Astrocyte (in vitro differentiated cells and primary cell): ENCODE results near the gene SIGLEC6.

ENCODE experiments used
- EZH2 ChIP-seq: IDR thresholded peaks from 2 replicates; pipeline ENCODE4 v1.6.1; 2012; ENCODE audit warnings: mild to moderate bottlenecking, low read length, inconsistent platforms; ENCODE audit not compliant: insufficient read depth
- TF ChIP-seq, protein P1 (sequence below): IDR thresholded peaks from 2 replicates; pipeline ENCODE4 v1.5.1; 2011; ENCODE audit warnings: low read depth, mild to moderate bottlenecking, inconsistent platforms, low read length, moderate library complexity; ENCODE audit not compliant: insufficient read depth

- TF ChIP-seq, protein P1, sequence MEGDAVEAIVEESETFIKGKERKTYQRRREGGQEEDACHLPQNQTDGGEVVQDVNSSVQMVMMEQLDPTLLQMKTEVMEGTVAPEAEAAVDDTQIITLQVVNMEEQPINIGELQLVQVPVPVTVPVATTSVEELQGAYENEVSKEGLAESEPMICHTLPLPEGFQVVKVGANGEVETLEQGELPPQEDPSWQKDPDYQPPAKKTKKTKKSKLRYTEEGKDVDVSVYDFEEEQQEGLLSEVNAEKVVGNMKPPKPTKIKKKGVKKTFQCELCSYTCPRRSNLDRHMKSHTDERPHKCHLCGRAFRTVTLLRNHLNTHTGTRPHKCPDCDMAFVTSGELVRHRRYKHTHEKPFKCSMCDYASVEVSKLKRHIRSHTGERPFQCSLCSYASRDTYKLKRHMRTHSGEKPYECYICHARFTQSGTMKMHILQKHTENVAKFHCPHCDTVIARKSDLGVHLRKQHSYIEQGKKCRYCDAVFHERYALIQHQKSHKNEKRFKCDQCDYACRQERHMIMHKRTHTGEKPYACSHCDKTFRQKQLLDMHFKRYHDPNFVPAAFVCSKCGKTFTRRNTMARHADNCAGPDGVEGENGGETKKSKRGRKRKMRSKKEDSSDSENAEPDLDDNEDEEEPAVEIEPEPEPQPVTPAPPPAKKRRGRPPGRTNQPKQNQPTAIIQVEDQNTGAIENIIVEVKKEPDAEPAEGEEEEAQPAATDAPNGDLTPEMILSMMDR = no peak
- TF ChIP-seq EZH2 = no peak
These were observed 50.9 kb downstream of the SIGLEC6 start for GRCh38 chr19:51480590-51480989.
